Stimulated activated naive CD8-positive, alpha-beta T cell treated with anti-CD3 and anti-CD28 coated beads, Interleukin-15, amount 100 ng/mL, for 72 hours (primary cell): Measurements from ENCODE around the gene BICC1.

Experiments
- ATAC-seq: fragments of 150-1000 bp; cut with Tn5 transposase; 2 replicates; pipeline ENCODE4 v1.10.0; 2021; ENCODE audit warnings: mild to moderate bottlenecking, moderate library complexity
- DNase-seq, 2 donors: peaks; one replicate each; pipeline ENCODE4 v3.0.0; 2021 to 2022
- H3K27ac Mint-ChIP-seq, 2 donors: one replicate each; pipeline ENCODE4 v1.8.0; 2022; ENCODE audit warnings: mild to moderate bottlenecking in 2 of 2, mixed read lengths in 2 of 2, moderate library complexity in 2 of 2
- H3K27me3 Mint-ChIP-seq: one replicate; pipeline ENCODE4 v1.8.0; 2022; ENCODE audit warnings: mixed read lengths
- H3K4me1 Mint-ChIP-seq: one replicate; pipeline ENCODE4 v1.8.0; 2022; ENCODE audit warnings: mild to moderate bottlenecking, mixed read lengths
- H3K4me3 Mint-ChIP-seq, 2 donors: one replicate each; pipeline ENCODE4 v1.8.0; 2022; ENCODE audit warnings: mild to moderate bottlenecking in 2 of 2, mixed read lengths in 2 of 2, moderate library complexity in 1 of 2
- H3K9me3 Mint-ChIP-seq, 2 donors: one replicate each; pipeline ENCODE4 v1.8.0; 2022; ENCODE audit warnings: mixed read lengths in 2 of 2

Gene BICC1

GRCh38 chr10:58740620-58741369, 228.1 kb downstream of the BICC1 start:
- Mint-ChIP-seq H3K4me3 (no peak overlapping the region), H3K4me1 (no peaks in the 10 kb centered on the region), H3K27me3 (no peaks in the 10 kb centered on the region), H3K9me3 (no peaks in the 10 kb centered on the region), H3K27ac (no peak overlapping the region)
- DNase-seq (no peak), ATAC-seq (no peak)

GRCh38 chr10:58741673-58742072, 229.0 kb downstream of the BICC1 start:
- no peaks in the 10 kb centered on the region for H3K9me3 Mint-ChIP-seq
- no peak for ATAC-seq

GRCh38 chr10:58742141-58742540, 229.5 kb downstream of the BICC1 start:
- Mint-ChIP-seq H3K9me3 (no peaks in the 10 kb centered on the region), H3K27ac (no peak overlapping the region), H3K4me3 (no peak overlapping the region), H3K27me3 (no peaks in the 10 kb centered on the region), H3K4me1 (no peaks in the 10 kb centered on the region)
- no peak for ATAC-seq
- no peak for DNase-seq

More at GRCh38 chr10:58741673-58742072, 229.0 kb downstream of the BICC1 start:
- Mint-ChIP-seq H3K4me1 (no peaks in the 10 kb centered on the region), H3K4me3 (no peak overlapping the region), H3K27me3 (no peaks in the 10 kb centered on the region), H3K27ac (no peak overlapping the region)
- DNase-seq: no peak

- Mint-ChIP-seq H3K27ac (no peak overlapping the region), H3K27me3 (no peaks in the 10 kb centered on the region), H3K9me3 (no peaks in the 10 kb centered on the region), H3K4me3 (no peak overlapping the region), H3K4me1 (no peaks in the 10 kb centered on the region)
- DNase-seq: no peak
- no peak for ATAC-seq
Observed at GRCh38 chr10:58743466-58744115, 230.9 kb downstream of the BICC1 start.

- DNase-seq (no peak), ATAC-seq (no peak)
- Mint-ChIP-seq H3K27ac (no peak overlapping the region), H3K4me3 (no peak overlapping the region), H3K4me1 (no peaks in the 10 kb centered on the region), H3K9me3 (no peaks in the 10 kb centered on the region), H3K27me3 (no peaks in the 10 kb centered on the region)
Observed at GRCh38 chr10:58746474-58747185, 234.0 kb downstream of the BICC1 start.

GRCh38 chr10:58747687-58748086, 235.0 kb downstream of the BICC1 start:
- H3K4me1 Mint-ChIP-seq: no peaks in the 10 kb centered on the region
- no peak overlapping the region for H3K27ac Mint-ChIP-seq
- DNase-seq (no peak), ATAC-seq (no peak)
- no peak overlapping the region for H3K4me3 Mint-ChIP-seq
- H3K27me3 Mint-ChIP-seq: peaks cover under 1% of the 10 kb centered on the region
- no peaks in the 10 kb centered on the region for H3K9me3 Mint-ChIP-seq

GRCh38 chr10:58752665-58753064, 240.0 kb downstream of the BICC1 start:
- ATAC-seq (no peak), DNase-seq (no peak)
- no peak overlapping the region for H3K4me3 Mint-ChIP-seq
- H3K27ac Mint-ChIP-seq: no peak overlapping the region
- H3K4me1 Mint-ChIP-seq: no peaks in the 10 kb centered on the region
- H3K9me3 Mint-ChIP-seq: no peaks in the 10 kb centered on the region
- peaks cover 19% of the 10 kb centered on the region for H3K27me3 Mint-ChIP-seq

GRCh38 chr10:58753425-58753824, 240.8 kb downstream of the BICC1 start:
- Mint-ChIP-seq H3K27ac (no peak overlapping the region), H3K9me3 (no peaks in the 10 kb centered on the region), H3K4me3 (no peak overlapping the region), H3K4me1 (no peaks in the 10 kb centered on the region), H3K27me3 (peaks cover 19% of the 10 kb centered on the region)
- no peak for DNase-seq
- ATAC-seq: no peak

- Mint-ChIP-seq H3K4me1 (no peaks in the 10 kb centered on the region), H3K27ac (no peak overlapping the region), H3K4me3 (no peak overlapping the region), H3K27me3 (peaks cover 19% of the 10 kb centered on the region), H3K9me3 (no peaks in the 10 kb centered on the region)
- DNase-seq (no peak), ATAC-seq (no peak)
Observed at GRCh38 chr10:58754469-58755339, 242.0 kb downstream of the BICC1 start.

- DNase-seq (no peak), ATAC-seq (no peak)
- peaks cover 19% of the 10 kb centered on the region for H3K27me3 Mint-ChIP-seq
- H3K9me3 Mint-ChIP-seq: no peaks in the 10 kb centered on the region
- no peak overlapping the region for H3K27ac Mint-ChIP-seq
- H3K4me3 Mint-ChIP-seq: no peak overlapping the region
- H3K4me1 Mint-ChIP-seq: no peaks in the 10 kb centered on the region
Observed at GRCh38 chr10:58755340-58755610, 242.6 kb downstream of the BICC1 start.

GRCh38 chr10:58755677-58756076, 243.0 kb downstream of the BICC1 start:
- H3K4me3 Mint-ChIP-seq: peak overlapping the region in 1 of 2 donors; percentile 30
- DNase-seq (no peak), ATAC-seq (no peak)
- no peaks in the 10 kb centered on the region for H3K4me1 Mint-ChIP-seq
- no peaks in the 10 kb centered on the region for H3K9me3 Mint-ChIP-seq
- peaks cover 19% of the 10 kb centered on the region for H3K27me3 Mint-ChIP-seq
- H3K27ac Mint-ChIP-seq: no peak overlapping the region

GRCh38 chr10:58756130-58756719, 243.6 kb downstream of the BICC1 start:
- H3K27ac Mint-ChIP-seq: no peak overlapping the region
- ATAC-seq: no peak
- H3K9me3 Mint-ChIP-seq: no peaks in the 10 kb centered on the region
- peak overlapping the region in 1 of 2 donors; percentile 30 for H3K4me3 Mint-ChIP-seq
- no peaks in the 10 kb centered on the region for H3K4me1 Mint-ChIP-seq
- peaks cover 19% of the 10 kb centered on the region for H3K27me3 Mint-ChIP-seq
- DNase-seq: no peak

- Mint-ChIP-seq H3K27me3 (peaks cover 19% of the 10 kb centered on the region), H3K4me3 (no peak overlapping the region), H3K9me3 (no peaks in the 10 kb centered on the region), H3K27ac (no peak overlapping the region), H3K4me1 (no peaks in the 10 kb centered on the region)
- ATAC-seq: no peak
- DNase-seq: no peak
Observed at GRCh38 chr10:58757352-58758065, 244.8 kb downstream of the BICC1 start.

GRCh38 chr10:58758321-58758720, 245.6 kb downstream of the BICC1 start:
- no peak overlapping the region for H3K4me3 Mint-ChIP-seq
- DNase-seq (no peak), ATAC-seq (no peak)
- no peak overlapping the region for H3K27ac Mint-ChIP-seq
- peaks cover 12% of the 10 kb centered on the region for H3K27me3 Mint-ChIP-seq
- H3K9me3 Mint-ChIP-seq: no peaks in the 10 kb centered on the region
- no peaks in the 10 kb centered on the region for H3K4me1 Mint-ChIP-seq
